Measurements from ENCODE around the gene JTB. TPM values are rescaled to one million over a fixed set of nuclear protein-coding genes. Genes with fewer than 3 reads are reported as not detected.

The JTB gene
- total and polyA plus RNA-seq, 2 donors (not counting 1 experiment from before 2014, with no cell fraction given): 106 to 159 TPM

DNA sequence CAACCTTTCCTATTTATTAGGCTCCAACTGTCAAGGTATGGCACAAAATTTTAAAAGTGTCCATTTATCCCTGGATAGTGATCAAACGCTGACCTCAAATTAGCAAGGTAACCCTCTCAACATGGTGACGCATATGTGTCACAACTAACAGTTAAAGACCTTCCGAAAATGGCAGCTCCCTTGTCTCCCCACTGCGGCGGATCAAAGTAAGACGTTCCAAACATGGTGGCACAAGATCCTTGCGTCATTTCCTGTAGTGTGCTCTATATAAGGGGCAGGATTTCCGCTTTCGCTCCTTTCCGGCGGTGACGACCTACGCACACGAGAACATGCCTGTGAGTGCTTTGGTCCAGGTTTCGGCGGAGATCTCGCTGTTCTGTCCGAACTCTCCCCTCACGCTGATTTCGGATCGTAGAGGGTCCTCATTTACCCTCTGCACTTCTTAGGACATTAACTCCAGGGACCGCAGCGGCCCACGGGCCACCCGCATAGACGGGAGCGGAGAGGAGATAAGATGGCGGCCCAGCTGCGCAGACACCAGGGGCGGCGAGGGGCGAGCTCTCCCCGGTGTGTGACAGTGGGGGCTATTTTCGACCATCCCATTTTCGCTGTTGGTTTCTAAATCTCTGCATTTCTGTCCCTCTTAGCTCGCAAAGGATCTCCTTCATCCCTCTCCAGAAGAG is 13.1 kb upstream of the JTB start, which contains the start of gene RPS27:
TSS of gene RPS27 (plus strand) at position 295 of the 683 bp plus-strand sequence. CDS start at position 330, 35 bp downstream.
- Mint-ChIP-seq H3K27me3 (no peaks in the 10 kb centered on the region), H3K4me1 (peaks cover 41% of the 10 kb centered on the region), H3K4me3 (peak within 1 kb of the TSS; percentile 97), H3K27ac (peak within 1 kb of the TSS; percentile 99), H3K9me3 (ENCODE audit: insufficient read depth) (no peaks in the 10 kb centered on the region)
- peak within 1 kb of the TSS; percentile 92 for H3K9ac ChIP-seq (ENCODE audit: low read length)
- H3K4me3 ChIP-seq (ENCODE audit: control extremely low read depth in 1 of 5, extremely low read depth in 1 of 5, insufficient read depth in 1 of 5, low read depth in 2 of 5, low read length in 4 of 5): peak within 1 kb of the TSS; percentile 84 to 100 (median 94)
- DNase-seq (peak; percentile 97), ATAC-seq (ENCODE audit: low read depth) (peak; percentile 84)
- peaks cover 29% of the 10 kb centered on the region for H3K79me2 ChIP-seq (ENCODE audit: control insufficient read depth, insufficient read depth, low read length)
- H2AFZ ChIP-seq (ENCODE audit: insufficient read depth, low read depth, low read length, poor library complexity, severe bottlenecking): peak within 1 kb of the TSS; percentile 62
- peak within 1 kb of the TSS; percentile 77 for H3K4me2 ChIP-seq (replicated peaks; ENCODE audit: low read depth, low read length, poor library complexity, severe bottlenecking)
- H3K27ac ChIP-seq (ENCODE audit: low read length in 2 of 2): peak within 1 kb of the TSS; percentile 93 to 96
- peaks cover 38 to 51% of the 10 kb centered on the region in 2 donors for H3K4me1 ChIP-seq (ENCODE audit: control insufficient read depth in 2 of 2, insufficient read depth in 2 of 2, low read length in 2 of 2)
- 1% methylated on average over 21 of the region's 36 CpGs for WGBS (ENCODE audit: insufficient coverage)
- ChIA-PET CTCF (interaction anchor here (0.5 to 2.3 kb wide), 10 partner anchors 12 to 480 kb away, joined by 3 to 9 read pairs (median 5); partner anchors contain the start of genes CREB3L4, DENND4B and JTB), POLR2A (interaction anchor here (0.5 to 3.4 kb wide), 32 partner anchors 13 to 1941 kb away, joined by 3 to 38 read pairs (median 5); partner anchors contain the start of genes CHTOP, CLK2, CREB3L4 and CRTC2)
- TF ChIP-seq, protein P1, sequence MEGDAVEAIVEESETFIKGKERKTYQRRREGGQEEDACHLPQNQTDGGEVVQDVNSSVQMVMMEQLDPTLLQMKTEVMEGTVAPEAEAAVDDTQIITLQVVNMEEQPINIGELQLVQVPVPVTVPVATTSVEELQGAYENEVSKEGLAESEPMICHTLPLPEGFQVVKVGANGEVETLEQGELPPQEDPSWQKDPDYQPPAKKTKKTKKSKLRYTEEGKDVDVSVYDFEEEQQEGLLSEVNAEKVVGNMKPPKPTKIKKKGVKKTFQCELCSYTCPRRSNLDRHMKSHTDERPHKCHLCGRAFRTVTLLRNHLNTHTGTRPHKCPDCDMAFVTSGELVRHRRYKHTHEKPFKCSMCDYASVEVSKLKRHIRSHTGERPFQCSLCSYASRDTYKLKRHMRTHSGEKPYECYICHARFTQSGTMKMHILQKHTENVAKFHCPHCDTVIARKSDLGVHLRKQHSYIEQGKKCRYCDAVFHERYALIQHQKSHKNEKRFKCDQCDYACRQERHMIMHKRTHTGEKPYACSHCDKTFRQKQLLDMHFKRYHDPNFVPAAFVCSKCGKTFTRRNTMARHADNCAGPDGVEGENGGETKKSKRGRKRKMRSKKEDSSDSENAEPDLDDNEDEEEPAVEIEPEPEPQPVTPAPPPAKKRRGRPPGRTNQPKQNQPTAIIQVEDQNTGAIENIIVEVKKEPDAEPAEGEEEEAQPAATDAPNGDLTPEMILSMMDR (IDR thresholded peaks at IDR 0.05): no peak
- TF ChIP-seq EZH2 (IDR thresholded peaks at IDR 0.05; ENCODE audit: borderline replicate concordance, insufficient read depth, low read depth, low read length, poor library complexity, severe bottlenecking): no peak
- no peaks in the 10 kb centered on the region for H4K20me1 ChIP-seq (ENCODE audit: control insufficient read depth, insufficient read depth, low read length, poor library complexity, severe bottlenecking)
- no peaks in the 10 kb centered on the region for H3K27me3 ChIP-seq (replicated peaks in 1 of 4; ENCODE audit: control extremely low read depth in 1 of 4, control insufficient read depth in 3 of 4, insufficient read depth in 4 of 4, low read length in 3 of 4)
- peaks cover 12 to 34% of the 10 kb centered on the region in 2 experiments for H3K36me3 ChIP-seq (replicated peaks in 1 of 2; ENCODE audit: control extremely low read depth in 1 of 2, control insufficient read depth in 1 of 2, extremely low read depth in 1 of 2, insufficient read depth in 2 of 2, low read length in 1 of 2)
- no peaks in the 10 kb centered on the region for H3K9me3 ChIP-seq (ENCODE audit: control extremely low read depth in 1 of 3, control insufficient read depth in 2 of 3, insufficient read depth in 1 of 3, low read length in 2 of 3)
- intact Hi-C loops (cut with micrococcal nuclease): loop anchor here (1.0 to 5.0 kb wide), 7 partner anchors 13 to 333 kb away; partner anchors contain the start of genes CRTC2, DENND4B, HAX1 and INTS3
